HL-60 (cell line): ENCODE results near the gene ZNF365.

Experiments used
- GABPA ChIP-seq: IDR thresholded peaks from 2 replicates; pipeline ENCODE4 v1.6.1; 2012; ENCODE audit warnings: low read depth
- POLR2AphosphoS5 ChIP-seq: IDR thresholded peaks from 2 replicates; pipeline ENCODE4 v1.6.1; 2012; ENCODE audit warnings: low read depth
- TF ChIP-seq, protein P1 (sequence below): IDR thresholded peaks from one replicate; pipeline ENCODE4 v1.5.1; 2011; ENCODE audit warnings: low read length, control low read depth, inconsistent platforms; ENCODE audit not compliant: insufficient read depth
- TF ChIP-seq, protein P2 (sequence below): IDR thresholded peaks from 2 replicates; pipeline ENCODE4 v1.6.1; 2012; ENCODE audit warnings: low read depth; ENCODE audit not compliant: insufficient replicate concordance

DNA sequence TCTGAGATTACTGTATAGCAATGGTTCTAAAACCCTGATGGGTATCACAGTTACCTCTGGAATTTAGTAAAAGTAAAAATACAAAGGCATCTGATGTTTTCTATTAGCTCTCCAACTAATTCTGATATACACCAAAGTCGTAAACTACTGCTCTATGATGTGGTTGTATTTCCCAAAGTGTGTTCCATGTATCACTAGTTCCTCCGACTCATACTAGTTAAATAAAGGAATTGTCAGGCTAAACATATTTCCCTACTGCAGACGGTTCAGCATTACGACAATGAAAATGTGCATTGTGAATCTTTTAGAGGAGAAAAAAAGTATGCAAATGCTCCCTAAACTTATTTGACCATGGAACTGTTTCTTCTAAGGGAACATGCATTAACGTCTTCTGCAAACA lies 38.9 kb downstream of the ZNF365 start:
- TF ChIP-seq POLR2AphosphoS5 = no peak
- TF ChIP-seq, protein P1, sequence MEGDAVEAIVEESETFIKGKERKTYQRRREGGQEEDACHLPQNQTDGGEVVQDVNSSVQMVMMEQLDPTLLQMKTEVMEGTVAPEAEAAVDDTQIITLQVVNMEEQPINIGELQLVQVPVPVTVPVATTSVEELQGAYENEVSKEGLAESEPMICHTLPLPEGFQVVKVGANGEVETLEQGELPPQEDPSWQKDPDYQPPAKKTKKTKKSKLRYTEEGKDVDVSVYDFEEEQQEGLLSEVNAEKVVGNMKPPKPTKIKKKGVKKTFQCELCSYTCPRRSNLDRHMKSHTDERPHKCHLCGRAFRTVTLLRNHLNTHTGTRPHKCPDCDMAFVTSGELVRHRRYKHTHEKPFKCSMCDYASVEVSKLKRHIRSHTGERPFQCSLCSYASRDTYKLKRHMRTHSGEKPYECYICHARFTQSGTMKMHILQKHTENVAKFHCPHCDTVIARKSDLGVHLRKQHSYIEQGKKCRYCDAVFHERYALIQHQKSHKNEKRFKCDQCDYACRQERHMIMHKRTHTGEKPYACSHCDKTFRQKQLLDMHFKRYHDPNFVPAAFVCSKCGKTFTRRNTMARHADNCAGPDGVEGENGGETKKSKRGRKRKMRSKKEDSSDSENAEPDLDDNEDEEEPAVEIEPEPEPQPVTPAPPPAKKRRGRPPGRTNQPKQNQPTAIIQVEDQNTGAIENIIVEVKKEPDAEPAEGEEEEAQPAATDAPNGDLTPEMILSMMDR = no peak
- no peak for TF ChIP-seq GABPA
- TF ChIP-seq, protein P2, sequence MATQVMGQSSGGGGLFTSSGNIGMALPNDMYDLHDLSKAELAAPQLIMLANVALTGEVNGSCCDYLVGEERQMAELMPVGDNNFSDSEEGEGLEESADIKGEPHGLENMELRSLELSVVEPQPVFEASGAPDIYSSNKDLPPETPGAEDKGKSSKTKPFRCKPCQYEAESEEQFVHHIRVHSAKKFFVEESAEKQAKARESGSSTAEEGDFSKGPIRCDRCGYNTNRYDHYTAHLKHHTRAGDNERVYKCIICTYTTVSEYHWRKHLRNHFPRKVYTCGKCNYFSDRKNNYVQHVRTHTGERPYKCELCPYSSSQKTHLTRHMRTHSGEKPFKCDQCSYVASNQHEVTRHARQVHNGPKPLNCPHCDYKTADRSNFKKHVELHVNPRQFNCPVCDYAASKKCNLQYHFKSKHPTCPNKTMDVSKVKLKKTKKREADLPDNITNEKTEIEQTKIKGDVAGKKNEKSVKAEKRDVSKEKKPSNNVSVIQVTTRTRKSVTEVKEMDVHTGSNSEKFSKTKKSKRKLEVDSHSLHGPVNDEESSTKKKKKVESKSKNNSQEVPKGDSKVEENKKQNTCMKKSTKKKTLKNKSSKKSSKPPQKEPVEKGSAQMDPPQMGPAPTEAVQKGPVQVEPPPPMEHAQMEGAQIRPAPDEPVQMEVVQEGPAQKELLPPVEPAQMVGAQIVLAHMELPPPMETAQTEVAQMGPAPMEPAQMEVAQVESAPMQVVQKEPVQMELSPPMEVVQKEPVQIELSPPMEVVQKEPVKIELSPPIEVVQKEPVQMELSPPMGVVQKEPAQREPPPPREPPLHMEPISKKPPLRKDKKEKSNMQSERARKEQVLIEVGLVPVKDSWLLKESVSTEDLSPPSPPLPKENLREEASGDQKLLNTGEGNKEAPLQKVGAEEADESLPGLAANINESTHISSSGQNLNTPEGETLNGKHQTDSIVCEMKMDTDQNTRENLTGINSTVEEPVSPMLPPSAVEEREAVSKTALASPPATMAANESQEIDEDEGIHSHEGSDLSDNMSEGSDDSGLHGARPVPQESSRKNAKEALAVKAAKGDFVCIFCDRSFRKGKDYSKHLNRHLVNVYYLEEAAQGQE = no peak
